GM20000 (cell line): ENCODE data around the gene GPATCH2L.
A peak's percentile ranks its signal among the peaks of the same experiment; 100 is the strongest.

ENCODE experiments used
- DNase-seq: peaks from one replicate; pipeline ENCODE4 v3.0.0; 2012; ENCODE audit warnings: low spot score
- TF ChIP-seq, protein P1 (sequence below): IDR thresholded peaks from 2 replicates; pipeline ENCODE4 v1.5.1; 2012; ENCODE audit warnings: mild to moderate bottlenecking, control low read depth; ENCODE audit errors: extremely low read depth, missing control alignments

The GPATCH2L gene

DNA sequence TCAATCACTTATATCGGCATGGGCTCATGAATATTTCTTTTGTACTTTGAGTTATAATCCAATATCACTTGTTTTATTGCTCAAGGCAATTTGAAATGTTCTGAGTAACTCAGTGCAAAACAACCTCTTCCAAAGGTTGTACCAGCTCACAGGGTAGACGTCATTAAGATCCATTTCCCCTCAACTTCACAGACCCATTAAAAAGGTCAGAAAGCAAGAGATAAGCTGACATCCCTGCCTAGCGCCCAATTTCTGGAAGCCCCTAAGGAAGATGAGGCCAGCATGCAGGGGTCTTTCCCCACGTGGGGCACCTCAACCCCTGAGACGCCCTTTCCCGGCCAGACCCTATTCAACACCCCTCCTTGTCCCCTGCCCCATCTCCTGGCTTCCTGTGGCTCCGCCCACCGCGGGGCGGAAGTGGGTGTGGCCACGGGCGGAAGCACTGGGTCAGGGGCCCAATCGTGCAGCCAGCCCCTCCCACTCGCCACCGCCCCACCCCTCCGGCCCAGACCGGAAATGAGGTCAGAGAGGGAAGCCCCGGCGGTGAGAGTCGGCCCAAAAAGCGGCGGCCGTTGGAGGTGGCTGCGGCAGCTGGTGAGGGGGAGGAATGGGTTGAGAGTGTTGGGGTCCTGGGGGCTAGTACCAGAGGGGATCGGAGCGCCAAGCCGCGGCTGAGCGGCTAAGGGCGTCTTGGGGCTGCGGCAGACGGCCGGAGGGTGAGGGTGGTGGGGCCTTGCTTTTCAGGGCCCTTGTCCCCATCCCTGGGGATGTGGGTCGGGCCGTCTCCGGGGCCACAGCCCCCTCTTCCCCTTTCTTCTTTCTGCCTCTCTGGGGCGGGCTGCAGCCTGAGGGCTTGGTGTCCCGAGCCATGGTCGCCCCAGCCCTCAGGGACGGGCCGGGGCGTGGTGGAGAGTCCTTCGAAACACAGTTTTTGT lies at the start of gene GPATCH2L:
Gene GPATCH2L (plus strand): TSS at position 525 of the 935 bp plus-strand sequence. CDS start 2,442 bp downstream, outside the sequence.
- TF ChIP-seq, protein P1, sequence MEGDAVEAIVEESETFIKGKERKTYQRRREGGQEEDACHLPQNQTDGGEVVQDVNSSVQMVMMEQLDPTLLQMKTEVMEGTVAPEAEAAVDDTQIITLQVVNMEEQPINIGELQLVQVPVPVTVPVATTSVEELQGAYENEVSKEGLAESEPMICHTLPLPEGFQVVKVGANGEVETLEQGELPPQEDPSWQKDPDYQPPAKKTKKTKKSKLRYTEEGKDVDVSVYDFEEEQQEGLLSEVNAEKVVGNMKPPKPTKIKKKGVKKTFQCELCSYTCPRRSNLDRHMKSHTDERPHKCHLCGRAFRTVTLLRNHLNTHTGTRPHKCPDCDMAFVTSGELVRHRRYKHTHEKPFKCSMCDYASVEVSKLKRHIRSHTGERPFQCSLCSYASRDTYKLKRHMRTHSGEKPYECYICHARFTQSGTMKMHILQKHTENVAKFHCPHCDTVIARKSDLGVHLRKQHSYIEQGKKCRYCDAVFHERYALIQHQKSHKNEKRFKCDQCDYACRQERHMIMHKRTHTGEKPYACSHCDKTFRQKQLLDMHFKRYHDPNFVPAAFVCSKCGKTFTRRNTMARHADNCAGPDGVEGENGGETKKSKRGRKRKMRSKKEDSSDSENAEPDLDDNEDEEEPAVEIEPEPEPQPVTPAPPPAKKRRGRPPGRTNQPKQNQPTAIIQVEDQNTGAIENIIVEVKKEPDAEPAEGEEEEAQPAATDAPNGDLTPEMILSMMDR = no peak

DNA sequence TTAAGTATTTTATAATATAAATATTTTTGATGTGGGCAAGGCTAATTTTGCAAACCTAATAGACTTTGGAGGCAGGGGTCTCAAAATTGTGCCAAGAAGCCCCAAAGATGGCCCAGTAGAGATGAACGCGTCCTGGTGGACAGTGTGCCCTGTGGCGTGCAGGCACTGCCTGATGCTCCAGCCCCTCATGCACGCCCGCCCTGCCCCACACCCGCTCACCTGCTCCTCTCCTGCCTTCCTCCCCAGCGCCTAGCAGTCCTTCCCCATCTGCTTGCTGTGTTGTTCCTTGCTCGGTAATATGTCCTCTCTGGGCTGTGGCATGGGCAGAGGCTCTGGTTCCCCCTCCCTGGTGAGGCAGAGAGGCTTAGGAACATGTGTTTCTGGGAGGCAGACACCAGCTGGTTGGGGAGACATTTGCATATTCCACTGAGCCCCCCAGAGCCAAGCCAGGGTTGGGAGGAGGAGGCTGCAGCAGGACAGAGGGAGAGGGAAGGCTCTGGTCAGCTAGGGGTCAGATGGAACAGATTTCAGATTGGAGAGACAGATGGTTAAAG lies 46.8 kb upstream of the GPATCH2L start:
- DNase-seq = no peak
- TF ChIP-seq, protein P1 = no peak

More for the DNA sequence above, at the start of gene GPATCH2L:
- DNase-seq = peak; percentile 98

GRCh38 chr14:76106188-76106587 lies 45.5 kb upstream of the GPATCH2L start:
- TF ChIP-seq, protein P1 = no peak
- DNase-seq = no peak

DNA sequence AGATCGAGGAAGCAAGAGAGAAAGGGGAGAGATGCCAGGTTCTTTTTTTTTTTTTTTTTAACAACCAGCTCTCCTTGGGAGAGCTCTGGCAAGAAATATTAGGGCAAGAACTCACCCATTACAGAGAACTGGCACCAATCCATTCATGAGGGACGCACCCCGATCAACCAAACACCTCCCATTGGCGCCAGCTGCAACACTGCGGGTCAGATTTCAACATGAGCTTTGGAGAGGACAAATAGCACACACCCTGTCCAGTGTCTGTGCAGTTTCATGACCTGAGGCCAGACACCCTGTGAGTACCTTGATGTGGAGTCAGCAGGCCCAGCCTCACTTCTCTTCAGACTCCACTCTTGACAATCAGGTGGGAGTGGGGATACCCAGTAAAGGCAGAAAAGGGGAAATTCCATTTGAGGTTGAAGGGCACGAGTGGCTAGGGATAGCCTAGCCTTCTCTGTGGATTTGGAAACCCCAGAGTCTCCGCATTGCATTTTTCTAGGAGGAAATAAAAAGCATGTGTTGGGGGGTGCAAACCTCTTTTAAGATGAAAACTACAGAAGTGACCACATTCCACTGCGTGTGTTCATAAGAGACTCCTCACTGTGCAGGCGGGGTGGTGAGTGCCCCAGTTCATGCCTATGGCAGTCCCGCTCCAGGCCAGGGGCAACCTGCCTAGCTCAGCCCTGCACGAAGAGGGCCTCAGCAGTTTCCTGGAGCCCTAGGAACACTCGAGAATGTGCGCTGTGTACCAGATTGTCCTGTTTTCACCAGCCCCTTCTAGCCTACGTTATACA lies 42.4 kb upstream of the GPATCH2L start:
- TF ChIP-seq, protein P1 = no peak
- DNase-seq = no peak

DNA sequence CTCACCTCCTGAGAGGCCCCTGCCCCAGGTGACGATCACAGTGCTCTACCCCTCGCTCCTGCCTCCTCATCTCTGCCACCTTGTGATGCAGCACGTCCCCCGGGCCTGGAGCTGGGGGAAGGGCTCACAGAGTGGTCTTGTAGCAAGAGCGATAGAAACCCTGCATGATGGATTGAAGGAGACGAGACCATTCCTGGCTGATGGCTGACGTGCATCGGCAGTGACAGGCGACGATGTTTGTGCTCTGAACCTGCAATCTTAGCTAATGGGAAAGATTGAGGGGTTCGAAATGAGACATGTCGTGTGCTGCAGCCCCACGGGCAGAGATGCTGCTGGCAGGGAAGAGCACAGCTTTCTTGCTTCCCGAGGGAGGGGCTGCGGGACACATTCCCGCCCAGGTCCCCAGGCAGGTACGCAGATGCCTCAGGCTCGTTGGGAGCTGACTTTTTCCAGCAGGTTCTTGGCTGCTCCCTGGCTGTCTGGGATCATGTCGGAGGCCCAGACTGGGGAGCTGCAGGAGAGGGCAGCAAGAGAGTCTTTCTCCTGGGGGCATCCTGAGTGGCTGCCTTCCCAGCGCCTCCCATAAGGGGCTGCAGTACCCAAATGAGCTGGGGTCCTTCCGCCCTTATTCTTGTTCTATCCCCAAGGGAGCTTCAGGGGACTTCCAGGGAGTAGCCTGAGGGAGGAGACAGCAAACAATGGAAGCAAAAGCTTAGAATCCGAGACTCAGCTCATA lies 38.7 kb upstream of the GPATCH2L start:
- TF ChIP-seq, protein P1 = no peak
- no peak for DNase-seq

DNA sequence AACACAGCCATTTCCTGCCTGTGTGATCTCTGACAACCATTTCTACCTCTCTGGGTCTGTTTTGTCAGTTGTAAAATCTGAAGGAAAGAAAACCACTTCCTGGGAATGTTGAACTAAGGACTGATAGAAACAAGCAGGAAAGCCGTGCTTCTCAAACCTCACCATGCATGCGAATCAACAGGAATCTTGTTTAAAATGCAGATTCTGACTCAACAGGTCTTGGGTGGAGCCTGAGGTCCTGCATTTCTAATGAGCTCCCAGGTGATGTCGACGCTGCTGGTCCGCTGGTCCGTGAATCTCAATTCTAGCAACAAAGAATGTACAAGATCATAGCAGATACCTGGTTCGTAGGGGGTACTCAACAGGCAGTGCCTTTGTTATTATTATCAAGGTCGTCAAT lies 38.0 kb upstream of the GPATCH2L start:
- DNase-seq = no peak
- TF ChIP-seq, protein P1 = no peak
